Astrocyte of the spinal cord (primary cell): ENCODE data around the gene MINDY1.

Experiments
- DNase-seq: peaks from one replicate; pipeline ENCODE4 v3.0.0; 2011; ENCODE audit warnings: low read depth, low spot score
- H3K4me3 ChIP-seq: 2 replicates; pipeline ENCODE4 v1.5.1; 2011; ENCODE audit warnings: low read depth, mild to moderate bottlenecking, low read length, moderate library complexity
- CTCF ChIP-seq: IDR thresholded peaks from 2 replicates; pipeline ENCODE4 v1.5.1; 2012; ENCODE audit warnings: low read depth, mild to moderate bottlenecking, low read length, inconsistent platforms
- in situ Hi-C: cut with HindIII; loops from 2 replicates; pipeline ENCODE4 v1.10.0; 2017; ENCODE audit warnings: low sequenced_read_pairs

The MINDY1 gene

GRCh38 chr1:150997126-150997872 is 9.4 kb downstream of the MINDY1 start:
- TF ChIP-seq CTCF, result no peak
- no peak for DNase-seq
- no peak overlapping the region for H3K4me3 ChIP-seq
- in situ Hi-C loops, result no loop called here

DNA sequence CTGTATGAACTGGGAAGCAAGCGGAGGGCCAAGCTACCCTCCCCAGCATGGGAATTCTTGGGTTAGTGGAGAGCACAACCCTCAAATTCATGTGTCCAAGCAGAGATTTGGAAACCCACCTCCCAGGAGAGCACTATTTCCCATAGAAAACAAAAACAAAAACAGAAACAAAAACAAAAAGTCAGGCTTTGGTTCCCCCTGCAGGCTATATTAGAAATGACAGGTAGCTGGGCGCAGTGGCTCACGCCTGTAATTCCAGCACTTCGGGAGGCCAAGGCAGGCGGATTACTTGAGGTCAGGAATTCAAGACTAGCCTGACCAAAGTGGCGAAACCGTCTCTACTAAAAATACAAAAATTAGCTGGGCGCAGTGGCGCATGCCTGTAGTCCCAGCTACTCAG is 10.8 kb downstream of the MINDY1 start:
- TF ChIP-seq CTCF, result peak; percentile 68
- no peak overlapping the region for H3K4me3 ChIP-seq
- DNase-seq, result no peak
- in situ Hi-C loops, result no loop called here

DNA sequence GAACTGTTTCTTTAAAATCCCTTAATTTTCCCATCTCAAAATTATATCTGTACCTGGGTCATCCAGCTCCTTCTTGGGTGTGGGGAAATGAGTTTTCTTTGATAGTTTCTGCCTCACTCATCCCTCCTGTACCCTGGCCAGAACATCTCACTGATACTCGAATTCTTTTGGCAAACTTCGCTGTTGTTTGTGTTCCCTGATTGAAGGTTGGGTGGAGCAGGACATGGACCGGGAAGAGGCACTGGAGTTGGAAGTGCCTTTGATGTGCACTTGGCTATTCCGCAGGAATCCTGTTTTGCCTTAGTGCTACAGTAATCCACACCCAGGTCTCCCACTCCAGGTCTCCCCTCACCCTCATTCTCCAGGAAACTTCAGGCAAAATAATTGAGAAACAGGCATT is 11.2 kb downstream of the MINDY1 start:
- in situ Hi-C loops, result no loop called here
- no peak overlapping the region for H3K4me3 ChIP-seq
- no peak for TF ChIP-seq CTCF
- no peak for DNase-seq

DNA sequence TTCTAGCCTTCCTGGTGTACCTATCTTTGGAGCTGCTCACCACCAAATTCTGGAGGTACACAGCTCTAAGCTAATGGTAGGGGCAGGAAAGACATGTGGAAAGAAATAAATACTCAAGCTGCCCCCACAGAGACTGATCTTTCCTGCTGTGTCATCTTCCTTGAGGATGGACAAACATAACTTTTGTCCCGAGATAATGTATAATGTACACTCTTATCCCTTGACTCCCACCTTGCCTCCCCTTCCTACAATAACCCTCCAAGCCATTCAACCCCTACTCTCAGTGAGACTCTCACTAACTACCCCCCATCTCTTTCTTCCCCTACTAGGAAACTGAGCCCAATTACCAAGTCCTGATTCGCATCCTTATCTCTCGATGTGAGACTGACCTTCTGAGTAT is 12.5 kb downstream of the MINDY1 start:
- no peak for DNase-seq
- in situ Hi-C loops, result no loop called here
- no peak for TF ChIP-seq CTCF
- H3K4me3 ChIP-seq, result no peak overlapping the region

- in situ Hi-C loops, result no loop called here
Measured at GRCh38 chr1:150992626-150993025, 14.1 kb downstream of the MINDY1 start.

DNA sequence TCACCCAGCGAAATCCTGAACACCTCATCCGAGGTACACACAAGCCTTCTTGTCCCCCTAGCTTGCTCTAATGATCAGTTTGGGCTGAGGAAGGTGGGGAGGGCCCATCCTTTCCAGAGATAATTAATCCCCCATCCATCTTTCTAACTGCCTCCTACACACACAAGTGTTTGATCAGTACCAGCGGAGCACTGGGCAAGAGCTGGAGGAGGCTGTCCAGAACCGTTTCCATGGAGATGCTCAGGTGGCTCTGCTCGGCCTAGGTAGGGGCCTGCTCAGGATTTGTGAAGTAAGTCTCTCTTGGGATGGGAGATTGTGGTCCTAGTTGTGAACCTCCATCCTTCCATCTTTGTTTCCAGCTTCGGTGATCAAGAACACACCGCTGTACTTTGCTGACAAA is 18.8 kb downstream of the MINDY1 start:
- in situ Hi-C loops, result no loop called here
- H3K4me3 ChIP-seq, result no peak overlapping the region
- no peak for DNase-seq
- no peak for TF ChIP-seq CTCF

More at GRCh38 chr1:150992626-150993025, 14.1 kb downstream of the MINDY1 start:
- TF ChIP-seq CTCF, result no peak
- no peak overlapping the region for H3K4me3 ChIP-seq
- no peak for DNase-seq
